ENCODE data around the gene UBR4.

GRCh38 chr1:19206947-19207346, 3.1 kb downstream of the UBR4 start:
- TF ChIP-seq CTCF (IDR thresholded peaks at IDR 0.05; ENCODE audit: low read depth, low read length, poor library complexity, severe bottlenecking): no peak
- no peak for TF ChIP-seq EZH2phosphoT487 (IDR thresholded peaks at IDR 0.05; ENCODE audit: borderline replicate concordance, low read length)

Data from DOHH2 (cell line).